ENCODE data around the gene ALPG.
"Not testable (repeated sequence)": the region's sequence is repeated elsewhere in the genome, so short reads cannot be mapped to it uniquely, and the experiment has no call there.

The ALPG gene

GRCh38 chr2:232420463-232421188 is 14.0 kb downstream of the ALPG start:
- peak; percentile 18 for DNase-seq

DNA sequence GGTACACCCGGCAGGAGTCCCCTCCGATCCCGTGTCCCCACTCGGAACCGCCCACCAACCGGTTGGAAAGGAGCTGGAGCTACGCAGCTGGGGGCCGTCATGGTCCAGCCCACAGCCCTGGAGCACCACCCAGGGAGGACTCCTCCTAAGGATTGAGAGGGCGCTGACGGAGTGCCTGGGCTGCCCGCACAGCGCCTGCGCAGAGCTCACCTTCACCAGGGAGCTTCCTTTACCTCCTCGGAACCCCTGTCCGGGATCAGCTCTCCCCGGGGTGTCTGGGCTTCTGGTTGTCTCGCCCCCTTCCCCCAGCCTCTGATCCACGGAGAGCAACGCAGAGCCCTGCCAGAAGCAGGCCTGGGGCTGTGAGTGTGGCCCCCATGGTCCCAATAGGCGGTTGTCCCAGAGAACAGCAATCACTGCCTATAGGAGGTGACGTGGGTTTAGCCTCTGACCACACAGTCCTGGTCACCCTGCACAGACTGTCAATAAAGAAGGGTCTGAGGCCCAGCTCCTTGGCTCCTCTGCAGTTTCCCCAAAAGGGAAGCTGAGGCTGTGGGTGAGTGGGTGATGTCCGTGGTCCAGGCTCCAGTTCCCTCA is 14.6 kb downstream of the ALPG start:
- DNase-seq = no peak

DNA sequence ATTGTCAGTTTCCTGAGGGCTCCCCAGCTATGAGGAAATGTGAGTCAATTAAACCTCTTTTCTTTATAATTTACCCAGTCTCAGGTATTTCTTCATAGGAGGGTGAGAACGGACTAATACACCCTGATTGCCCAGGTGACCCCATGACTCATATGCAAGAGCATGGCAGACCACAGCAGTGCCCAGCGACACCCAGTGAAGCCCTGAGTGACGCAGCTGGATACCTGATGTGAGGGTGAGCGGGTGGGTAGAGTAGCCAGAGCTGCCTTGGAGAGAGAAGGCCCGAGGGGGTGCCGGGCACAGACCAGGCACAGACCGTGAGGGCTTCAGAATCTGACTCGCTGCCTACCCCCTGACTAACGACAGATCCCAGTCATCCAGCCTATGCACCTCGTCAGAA is 15.4 kb downstream of the ALPG start:
- no peak for DNase-seq

- not testable (repeated sequence) for DNase-seq
These were observed 16.4 kb downstream of the ALPG start for GRCh38 chr2:232422996-232423395.

DNA sequence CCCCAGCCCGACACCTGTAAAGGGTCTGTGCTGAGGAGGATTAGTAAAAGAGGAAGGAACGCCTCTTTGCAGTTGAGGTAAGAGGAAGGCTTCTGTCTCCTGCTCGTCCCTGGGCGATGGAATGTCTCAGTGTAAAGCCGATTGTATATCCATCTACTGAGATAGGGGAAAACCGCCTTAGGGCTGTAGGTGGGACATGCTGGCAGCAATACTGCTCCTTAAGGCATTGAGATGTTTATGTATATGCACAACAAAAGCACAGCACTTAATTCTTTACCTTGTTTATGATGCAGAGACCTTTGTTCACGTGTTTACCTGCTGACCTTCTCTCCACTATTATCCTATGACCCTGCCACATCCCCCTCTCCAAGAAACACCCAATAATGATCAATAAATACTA is 16.8 kb downstream of the ALPG start:
- DNase-seq = not testable (repeated sequence)

DNA sequence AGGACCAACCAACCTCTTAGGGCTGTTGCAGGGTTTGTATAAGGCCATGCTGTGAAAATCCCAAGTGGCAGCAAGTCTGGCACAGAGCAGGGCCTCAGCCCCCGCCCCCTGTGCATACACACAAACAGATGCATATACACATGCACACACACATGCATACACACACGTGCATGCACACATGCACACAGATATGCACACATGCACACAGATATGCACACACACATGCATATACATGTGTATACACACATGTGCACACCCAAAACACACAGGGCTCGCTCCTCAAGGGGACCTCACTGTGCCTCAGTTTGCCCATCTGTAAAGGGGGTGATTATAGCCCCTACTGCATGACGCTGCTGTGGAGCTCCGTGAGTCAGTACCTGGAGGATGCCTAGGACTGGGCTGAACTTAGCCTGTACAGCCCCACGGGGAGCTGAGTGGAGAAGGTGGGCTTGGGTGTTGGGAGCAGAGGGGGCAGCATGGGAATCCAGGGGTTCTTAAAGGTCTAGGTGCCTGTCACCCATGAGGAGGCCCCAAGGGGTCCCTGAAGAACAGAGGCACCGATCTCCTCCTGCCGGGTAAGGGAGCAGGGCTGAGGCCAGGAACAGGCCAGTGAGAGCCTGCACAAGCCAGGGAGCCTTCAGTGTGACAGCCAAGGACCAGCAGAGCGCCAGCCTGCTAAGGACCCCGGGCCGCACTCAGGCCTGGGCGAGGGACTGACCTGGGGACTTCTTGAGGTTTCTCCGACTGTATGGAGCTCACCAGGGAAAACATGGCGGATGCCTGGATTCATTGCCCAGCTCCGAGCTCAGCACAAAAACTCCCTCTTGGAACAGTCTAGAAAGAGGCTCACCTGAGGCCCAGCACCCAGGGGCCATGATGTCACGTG is 25.3 kb downstream of the ALPG start:
- no peak for DNase-seq

- no peak for DNase-seq
These were observed 26.0 kb downstream of the ALPG start for GRCh38 chr2:232432598-232433184.

- not testable (repeated sequence) for DNase-seq
These were observed 27.0 kb downstream of the ALPG start for GRCh38 chr2:232433622-232434021.

DNA sequence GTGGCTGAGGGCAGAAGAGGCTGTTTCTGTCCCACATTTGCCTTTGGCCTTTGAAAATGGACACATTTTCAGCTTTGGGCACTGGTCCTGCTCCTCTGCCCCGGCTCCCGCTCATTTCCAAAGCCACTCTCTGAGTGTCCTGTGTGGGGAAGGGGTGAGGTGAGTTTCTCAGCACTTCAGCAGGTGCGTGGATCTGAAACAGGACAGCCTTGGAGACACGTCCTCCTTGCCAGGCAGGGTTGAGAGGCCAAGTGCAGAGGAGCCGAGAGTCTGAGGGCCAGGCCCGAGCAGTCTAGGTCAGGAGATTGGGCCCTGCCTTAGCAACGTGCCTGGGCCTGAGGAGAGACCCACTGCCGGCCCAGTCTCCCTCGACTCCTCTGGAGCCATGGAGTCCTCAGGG is 27.4 kb downstream of the ALPG start:
- no peak for DNase-seq

GRCh38 chr2:232434563-232435374 is 28.1 kb downstream of the ALPG start:
- no peak for DNase-seq

GRCh38 chr2:232435375-232435648 is 28.7 kb downstream of the ALPG start:
- no peak for DNase-seq

DNA sequence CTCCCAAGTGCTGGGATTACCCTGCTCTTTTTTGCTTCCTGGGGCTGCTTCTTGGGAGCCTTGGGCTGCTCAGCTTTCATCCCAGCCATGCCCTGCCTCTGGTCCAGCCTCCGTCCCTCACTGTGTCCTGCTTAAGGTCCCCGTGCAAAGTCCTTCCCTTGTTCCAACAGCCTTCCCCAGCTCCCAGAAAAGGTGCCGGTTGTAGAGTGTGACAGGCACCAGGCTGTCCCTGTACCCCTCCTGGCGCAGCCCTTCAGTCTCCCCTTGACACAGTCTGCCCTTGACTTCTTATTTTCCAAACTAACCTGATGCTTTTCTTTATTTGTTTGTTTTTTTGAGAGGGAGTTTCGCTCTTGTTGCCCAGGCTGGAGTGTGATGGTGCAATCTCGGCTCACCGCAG is 29.2 kb downstream of the ALPG start:
- no peak for DNase-seq

DNA sequence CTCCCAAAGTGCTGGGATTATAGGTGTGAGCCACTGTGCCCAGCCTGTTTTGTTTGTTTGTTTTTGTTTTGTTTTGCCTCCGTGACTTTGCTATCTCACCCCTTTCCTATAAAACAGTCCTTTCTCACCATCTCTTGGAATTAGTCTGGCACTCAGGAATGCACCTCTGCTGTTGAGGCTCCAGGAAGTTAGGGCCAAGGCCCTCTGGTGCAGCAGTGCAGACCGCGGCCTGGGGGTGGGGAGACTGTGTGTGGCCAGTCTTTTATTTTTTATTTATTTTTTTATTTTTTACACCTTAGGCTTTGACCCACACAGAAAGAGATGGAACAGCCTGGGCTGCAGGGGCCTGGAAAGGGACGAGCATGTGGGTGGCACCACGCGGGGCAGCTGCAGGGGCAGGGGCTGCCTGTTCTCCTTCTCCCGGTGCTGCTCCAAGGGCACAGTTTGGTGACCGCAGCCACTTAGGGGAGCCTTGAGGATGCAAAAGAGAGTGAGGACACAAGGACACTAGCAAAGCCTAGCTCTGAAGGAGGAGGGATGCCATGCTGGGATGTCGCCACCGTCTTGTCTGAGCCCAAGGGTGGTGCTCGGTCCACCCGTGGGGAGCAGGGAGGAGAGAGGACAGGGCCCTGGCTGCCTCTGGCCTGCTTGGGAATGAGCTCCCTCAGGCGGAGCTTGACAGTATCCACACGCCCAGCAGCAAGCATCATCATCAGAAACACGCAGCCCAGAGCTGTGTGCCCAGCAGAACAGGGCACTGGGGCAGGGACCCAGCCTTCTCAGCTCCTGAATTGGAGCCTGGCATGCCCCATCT is 29.9 kb downstream of the ALPG start:
- no peak for DNase-seq

DNA sequence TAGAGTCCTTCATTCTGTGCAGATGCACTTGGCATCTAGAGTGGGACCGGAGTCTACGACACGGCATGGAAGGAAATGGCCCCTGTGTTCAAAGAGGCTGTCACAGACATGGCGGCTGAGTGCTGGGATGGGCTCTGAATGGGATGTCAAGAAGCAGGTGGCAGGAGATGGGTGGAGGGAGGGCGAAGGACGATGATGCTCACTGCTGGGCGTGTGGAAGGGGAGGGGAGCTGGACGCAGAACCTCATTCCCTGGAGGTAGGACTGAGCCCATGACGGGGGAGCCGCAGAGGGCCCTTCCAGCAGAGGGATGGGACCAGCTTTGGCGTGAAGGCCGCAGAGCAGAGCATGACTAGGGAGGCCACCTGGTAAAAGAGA is 30.5 kb downstream of the ALPG start:
- no peak for DNase-seq

DNA sequence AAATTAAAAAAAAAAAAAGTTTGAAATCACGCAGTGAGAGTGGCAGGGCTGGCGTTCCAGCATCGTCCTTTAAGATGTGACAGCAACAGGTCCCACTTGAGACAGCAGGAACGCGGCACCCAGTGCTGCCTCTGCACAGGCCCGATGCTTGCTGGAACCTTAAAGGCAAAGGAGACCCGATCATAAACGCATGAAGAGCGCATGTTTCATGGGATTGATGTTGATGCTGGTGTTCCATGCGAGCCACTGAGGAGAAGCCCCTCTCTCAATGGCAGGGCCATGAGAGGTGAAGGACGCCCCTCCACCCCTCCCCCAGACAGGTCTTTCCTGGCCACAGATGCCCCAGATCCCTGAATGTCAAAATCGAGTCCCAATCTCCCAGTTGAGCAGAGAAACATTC is 31.4 kb downstream of the ALPG start:
- DNase-seq = no peak

DNA sequence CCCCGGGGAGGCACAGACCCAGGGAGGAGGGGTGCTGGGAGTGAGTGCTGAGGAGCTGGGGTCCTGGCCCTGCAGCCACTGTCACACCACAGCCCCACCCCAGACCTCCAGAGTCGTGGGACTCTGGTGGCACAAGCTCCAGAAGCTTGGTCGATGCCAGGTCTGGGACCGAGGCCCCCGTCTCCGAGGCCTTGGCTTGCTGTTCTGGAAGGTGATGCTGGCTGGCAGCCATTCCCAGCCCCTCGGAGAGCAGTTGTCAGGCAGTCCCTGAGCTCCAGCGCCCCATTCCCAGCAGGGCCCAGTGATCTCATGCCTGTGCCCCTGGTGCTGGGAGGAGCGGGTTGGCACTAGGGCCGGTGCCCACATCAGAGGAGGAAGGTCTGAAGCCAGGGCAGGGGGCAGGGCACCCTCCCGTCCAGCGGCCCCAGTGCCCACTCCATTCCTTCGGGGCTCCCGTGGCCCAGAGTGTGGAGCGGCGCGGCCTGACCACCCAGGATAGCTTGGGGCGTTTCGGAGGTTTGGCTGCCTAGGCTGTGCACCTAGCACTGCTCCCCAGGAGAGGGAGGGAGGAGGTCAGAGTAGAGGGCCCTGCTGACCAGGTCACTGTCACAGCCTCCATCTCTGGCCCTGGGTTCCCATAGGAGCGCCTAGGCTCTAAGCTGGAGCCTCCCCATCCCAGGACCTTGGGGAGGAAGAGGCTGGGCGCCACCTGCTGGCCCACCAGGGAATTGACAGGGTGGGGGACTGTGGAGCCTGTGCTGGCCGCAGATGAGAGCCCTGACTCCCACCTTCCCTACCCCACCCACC is 32.5 kb downstream of the ALPG start:
- peak; percentile 37 for DNase-seq

DNA sequence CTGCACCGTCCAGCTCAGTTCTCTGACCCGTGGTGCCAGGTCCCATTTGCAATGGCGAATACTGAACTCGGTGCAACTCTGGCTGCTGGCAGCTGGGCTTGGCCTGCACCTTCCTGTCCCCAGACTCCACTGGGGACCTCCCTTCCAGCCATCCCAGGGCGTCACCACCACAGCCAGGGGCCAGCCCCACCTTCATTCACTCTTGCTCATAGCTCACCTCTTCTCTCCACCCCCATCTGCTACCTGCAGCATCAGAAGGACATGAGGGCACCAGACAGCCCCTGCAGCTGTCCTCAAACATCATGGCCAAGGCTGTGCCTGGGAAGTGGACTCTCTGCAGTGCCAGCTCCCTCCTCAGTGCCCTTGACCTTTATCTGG is 33.1 kb downstream of the ALPG start:
- DNase-seq = no peak

DNA sequence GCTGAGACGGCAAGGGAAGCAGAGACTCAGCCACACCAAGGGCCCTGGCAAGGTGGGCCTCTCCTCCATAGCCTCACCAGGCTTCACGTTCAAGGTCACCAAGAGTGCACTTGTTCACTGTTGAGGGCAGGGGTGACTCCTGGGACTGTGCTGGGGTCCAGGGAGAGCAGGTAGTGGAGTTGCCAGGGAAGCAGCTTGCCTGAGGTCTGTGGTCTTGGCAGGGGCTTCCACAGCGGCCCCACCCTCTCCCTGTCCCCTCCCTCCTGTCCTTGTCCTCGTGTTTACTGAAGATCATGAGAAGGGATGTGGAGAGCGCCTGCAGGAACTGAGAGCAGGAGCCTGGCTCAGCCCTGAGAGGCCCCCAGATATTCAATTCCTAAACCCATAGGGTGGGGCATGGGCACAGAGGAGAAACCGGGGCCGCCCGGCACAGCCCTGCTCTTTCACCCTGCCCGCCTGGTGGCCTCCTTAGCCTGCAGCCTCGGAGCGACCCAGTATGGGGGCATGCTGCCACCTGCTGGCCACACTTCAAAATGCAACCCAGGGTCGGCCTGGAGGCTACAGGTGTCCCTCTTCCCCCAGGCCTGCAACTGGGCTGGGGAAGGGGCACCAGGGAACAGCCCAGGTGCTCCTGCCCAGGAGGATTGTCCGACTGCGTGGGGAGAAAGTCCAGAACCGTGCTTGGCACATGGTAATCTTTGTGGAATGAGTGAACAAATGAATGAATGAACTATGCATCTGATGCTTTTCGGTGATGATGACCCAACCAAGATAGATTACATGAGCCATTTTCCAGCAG is 33.8 kb downstream of the ALPG start:
- peak; percentile 89 for DNase-seq

GRCh38 chr2:232441147-232441651 is 34.6 kb downstream of the ALPG start:
- DNase-seq = no peak

GRCh38 chr2:232441922-232442321 is 35.3 kb downstream of the ALPG start:
- DNase-seq = not testable (repeated sequence)
